GM19463 (cell line): ENCODE results near the gene LMBR1.
"Not testable (repeated sequence)": the region's sequence is repeated elsewhere in the genome, so short reads cannot be mapped to it uniquely, and the experiment has no call there.

Source experiments
- ATAC-seq: cut with Tn5 transposase; IDR thresholded peaks from one replicate; pipeline ENCODE4 v1.9.1; 2021; ENCODE audit warnings: mild to moderate bottlenecking, moderate library complexity; ENCODE audit not compliant: unreplicated experiment

The LMBR1 gene

GRCh38 chr7:156665101-156665500 lies 227.9 kb downstream of the LMBR1 start:
- no peak for ATAC-seq

GRCh38 chr7:156662277-156662676 lies 230.7 kb downstream of the LMBR1 start:
- ATAC-seq: peak; percentile 75

- no peak for ATAC-seq
These were observed 231.3 kb downstream of the LMBR1 start for GRCh38 chr7:156661637-156662036.

DNA sequence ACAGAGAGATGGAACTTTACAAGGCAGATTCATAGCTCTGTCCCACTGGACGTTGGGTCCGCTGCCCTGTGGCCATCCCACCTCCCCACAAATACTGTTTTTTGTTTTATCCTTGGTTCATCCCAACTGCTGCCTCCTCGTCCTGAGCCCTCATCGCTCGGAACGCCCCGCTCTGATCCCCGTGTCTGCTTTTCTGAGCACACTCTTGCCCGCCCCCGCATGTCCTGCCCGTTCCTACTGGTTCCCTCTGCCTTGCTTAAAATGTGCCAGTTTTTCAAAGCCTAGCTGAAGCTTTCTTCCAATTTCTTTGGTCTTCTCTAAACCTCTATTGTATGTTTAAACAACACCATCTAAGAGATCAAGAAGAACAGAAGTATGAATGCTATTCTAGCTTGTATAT lies 233.0 kb downstream of the LMBR1 start:
- ATAC-seq: no peak

DNA sequence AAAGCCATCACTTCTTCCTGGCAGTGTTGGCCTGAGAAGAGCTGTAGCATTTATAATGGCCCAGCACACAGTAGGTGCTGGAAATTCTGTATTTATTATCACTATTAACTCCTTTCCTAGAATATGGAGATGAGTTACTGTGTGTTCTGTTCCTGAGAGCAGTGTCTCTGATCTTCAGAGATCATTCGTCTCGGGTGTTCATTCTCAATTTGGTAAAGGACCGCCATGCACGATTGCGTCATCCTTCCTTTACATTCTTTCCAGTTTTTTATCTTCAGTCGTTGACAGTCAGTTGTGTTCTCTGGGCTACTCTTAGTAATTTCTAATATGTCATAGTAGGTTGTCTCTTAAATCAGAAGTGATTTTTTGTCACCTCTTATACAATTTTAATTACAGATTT lies 233.8 kb downstream of the LMBR1 start:
- ATAC-seq: no peak

- no peak for ATAC-seq
These were observed 235.3 kb downstream of the LMBR1 start for GRCh38 chr7:156657681-156658080.

DNA sequence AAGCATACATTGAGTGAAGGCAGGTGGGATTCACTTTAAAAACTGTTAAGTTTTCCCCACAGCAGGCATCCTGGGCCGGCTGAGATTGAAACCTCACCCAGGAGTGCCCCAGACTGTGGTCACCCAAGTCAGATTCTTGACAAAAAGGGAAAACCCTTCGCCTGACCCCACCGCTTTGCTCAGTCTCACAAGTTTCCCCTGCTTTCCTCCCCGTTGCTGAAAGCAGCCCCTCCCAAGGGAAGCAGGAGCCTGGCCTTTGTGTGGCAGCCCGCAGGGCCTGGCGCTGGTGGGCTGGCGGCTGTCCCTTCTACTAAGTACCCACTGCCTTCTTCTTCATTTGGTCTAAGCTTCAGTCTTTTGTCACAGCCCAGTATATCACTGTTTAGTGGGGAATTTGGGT lies 236.4 kb downstream of the LMBR1 start:
- peak; percentile 82 for ATAC-seq

- no peak for ATAC-seq
These were observed 237.0 kb downstream of the LMBR1 start for GRCh38 chr7:156655983-156656382.

DNA sequence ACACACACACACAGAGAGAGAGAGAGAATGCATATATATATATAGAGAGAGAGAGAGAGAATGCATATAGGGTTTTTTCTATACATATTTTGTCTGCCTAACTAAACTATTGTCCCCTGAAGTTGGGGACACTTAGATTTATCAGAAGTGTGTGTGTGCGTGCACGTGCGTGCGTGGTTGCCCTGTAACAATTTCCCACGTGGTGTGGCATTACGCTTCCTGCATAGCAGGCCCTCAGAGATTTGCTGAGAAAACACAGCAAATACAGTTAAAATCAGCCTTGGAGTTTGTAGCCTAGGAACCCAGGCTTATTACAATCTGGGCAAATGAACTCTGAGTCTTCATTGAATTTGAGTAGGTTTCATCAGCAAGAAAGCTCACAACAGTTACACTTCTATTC lies 237.7 kb downstream of the LMBR1 start:
- no peak for ATAC-seq

- ATAC-seq: no peak
These were observed 238.3 kb downstream of the LMBR1 start for GRCh38 chr7:156654511-156655234.

DNA sequence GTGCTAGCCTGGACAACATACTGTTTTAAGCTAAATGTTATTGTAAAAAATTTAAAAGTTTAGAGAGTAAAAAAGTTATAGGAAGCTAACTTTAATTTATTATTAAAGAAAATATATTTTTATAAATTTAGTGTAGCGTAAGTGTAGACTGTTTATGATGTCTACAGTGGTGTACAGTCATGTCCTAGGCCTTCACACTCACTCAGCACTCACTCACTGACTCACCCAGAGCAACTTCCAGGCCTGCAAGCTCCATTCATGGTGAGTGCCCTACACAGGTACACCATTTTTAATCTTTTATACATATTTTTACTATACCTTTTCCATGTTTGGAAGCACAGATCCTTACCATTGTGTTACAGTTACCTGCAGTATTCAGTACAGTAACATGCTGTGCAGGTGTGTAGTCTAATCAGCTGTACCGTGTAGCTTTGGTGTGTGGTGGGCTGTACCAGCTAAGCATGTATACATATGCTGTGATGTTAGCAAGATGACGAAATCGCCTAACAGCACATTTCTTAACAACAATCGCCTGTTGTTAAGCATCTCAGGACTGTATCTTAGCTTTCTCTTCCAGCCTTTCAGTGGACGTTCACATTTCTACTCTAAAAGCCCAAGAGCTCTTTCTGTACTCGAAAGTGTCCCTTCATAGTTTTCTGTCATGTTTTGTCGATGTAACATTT lies 240.0 kb downstream of the LMBR1 start:
- no peak for ATAC-seq

GRCh38 chr7:156651474-156651873 lies 241.5 kb downstream of the LMBR1 start:
- ATAC-seq: no peak

- ATAC-seq: peak; percentile 88
These were observed 242.9 kb downstream of the LMBR1 start for GRCh38 chr7:156650042-156650441.

GRCh38 chr7:156647330-156647729 lies 245.7 kb downstream of the LMBR1 start:
- not testable (repeated sequence) for ATAC-seq

- ATAC-seq: no peak
These were observed 250.5 kb downstream of the LMBR1 start for GRCh38 chr7:156642306-156643045.

GRCh38 chr7:156640949-156641485 lies 252.0 kb downstream of the LMBR1 start:
- peak; percentile 43 for ATAC-seq

GRCh38 chr7:156640257-156640948 lies 252.6 kb downstream of the LMBR1 start, which contains the start of gene RNF32:
Gene RNF32 (plus strand): TSS chr7:156640774. CDS start chr7:156643878, 3,104 bp downstream.
- peak; percentile 80 for ATAC-seq

GRCh38 chr7:156639426-156640256 lies 253.3 kb downstream of the LMBR1 start:
- no peak for ATAC-seq

DNA sequence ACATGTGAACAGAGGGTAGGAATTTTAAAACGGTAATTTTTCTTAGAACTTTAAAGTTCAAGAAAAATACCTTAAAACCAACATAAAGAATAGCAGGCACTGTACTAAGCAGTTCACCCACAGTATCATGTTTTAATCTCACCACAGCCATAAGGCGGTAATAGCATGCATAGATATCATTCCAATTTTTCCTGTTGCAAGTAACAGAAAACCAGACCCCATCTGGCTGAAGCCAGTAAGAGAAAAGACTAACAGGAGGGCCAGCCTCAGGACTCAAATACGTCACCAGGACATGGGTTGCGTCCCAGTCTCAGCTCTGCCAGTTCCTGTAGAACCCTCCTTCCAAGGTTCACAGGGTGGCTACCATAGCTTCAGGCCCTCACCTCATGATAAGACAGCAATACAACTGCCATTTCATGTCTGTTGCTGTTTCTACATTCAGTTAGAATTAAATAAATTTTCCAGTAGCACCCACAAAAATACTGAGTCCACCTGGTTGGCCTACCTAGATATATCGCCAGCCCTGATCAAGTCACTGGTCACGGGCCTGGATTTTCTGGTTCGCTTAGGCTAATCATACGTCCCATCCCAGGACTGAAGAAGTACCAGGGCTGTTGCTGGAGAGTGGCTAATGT lies 254.4 kb downstream of the LMBR1 start:
- ATAC-seq: no peak
